D721Med (cell line): Measurements from ENCODE around the gene GHRH.

ENCODE experiments used
- DNase-seq: peaks from one replicate; pipeline ENCODE4 v3.0.0; 2011; ENCODE audit warnings: low spot score; ENCODE audit not compliant: insufficient read length
- FAIRE-seq: peaks from 2 replicates; lab custom pipeline; 2011; peaks lifted over from hg19 to GRCh38; lab: Jason Lieb, UNC
- CTCF ChIP-seq: IDR thresholded peaks from 2 replicates; pipeline ENCODE4 v1.5.1; 2012; ENCODE audit warnings: mild to moderate bottlenecking, control low read depth; ENCODE audit not compliant: insufficient read depth; ENCODE audit errors: missing control alignments

GHRH gene

DNA sequence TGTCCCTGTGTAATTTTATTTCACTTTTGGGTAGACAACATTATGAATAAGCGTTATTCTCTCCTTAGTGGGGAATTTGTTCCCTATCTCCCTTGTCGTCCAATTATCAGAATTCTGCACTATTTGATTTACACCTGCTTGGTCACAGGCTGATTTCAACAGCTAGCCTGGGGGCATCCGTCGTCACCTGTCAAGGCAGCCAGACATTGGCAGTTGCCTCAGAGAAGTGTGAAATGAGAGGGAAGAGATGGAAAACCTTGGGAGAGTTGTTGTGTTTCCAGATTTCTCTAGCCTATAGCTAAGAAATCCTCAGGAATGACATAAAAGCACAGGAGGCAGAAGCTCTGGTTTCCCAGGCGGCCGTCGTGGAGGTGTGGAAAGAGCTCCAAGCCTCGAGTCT is 891 bp upstream of the GHRH start:
- no peak for TF ChIP-seq CTCF
- FAIRE-seq (no peak), DNase-seq (no peak)

- DNase-seq (no peak), FAIRE-seq (no peak)
- no peak for TF ChIP-seq CTCF
Observed at GRCh38 chr20:37260923-37261322, 691 bp downstream of the GHRH start.

- DNase-seq = no peak
- no peak for TF ChIP-seq CTCF
- no peak for FAIRE-seq
Observed at GRCh38 chr20:37259865-37260264, 1.7 kb downstream of the GHRH start.

DNA sequence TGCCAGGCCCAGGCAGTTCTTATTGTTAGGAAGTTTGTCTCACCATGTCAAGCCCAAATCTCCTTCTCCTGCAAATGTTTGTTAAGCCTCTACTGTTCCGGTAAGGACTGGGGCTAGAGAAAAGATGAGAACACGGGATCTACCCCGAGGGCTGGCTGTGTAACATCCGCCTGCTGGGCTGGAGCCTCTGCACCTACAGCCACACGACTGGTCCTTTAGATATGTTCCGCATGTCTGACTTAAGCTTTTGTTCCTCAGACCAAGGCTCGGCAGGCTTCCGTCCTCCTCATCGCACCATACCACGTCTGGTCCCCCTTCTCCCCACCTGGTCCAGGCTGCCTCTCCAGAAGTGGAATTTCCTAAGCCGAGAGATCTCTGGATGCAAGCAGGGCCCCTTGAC is 2.6 kb downstream of the GHRH start:
- no peak for TF ChIP-seq CTCF
- FAIRE-seq = no peak
- no peak for DNase-seq

DNA sequence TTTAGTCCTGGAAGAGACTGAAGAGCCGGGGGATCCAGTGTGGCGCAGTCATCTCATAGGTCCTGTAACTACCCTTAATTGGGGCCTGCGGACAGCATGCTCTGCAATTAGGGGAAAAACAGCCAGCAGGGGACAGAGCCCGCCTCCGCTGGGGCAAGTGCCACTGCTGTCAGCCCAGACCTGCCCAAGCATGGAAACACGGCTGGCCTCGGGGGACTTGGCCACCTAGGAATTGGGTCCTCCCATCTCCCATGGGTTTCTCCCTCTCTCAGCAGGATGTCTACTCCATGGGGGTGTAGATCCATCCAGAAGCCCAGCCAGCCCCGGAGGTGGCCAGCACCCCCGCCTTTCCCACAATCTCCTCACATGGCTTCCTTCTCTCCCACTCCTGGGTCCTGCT is 3.6 kb downstream of the GHRH start:
- no peak for TF ChIP-seq CTCF
- DNase-seq (no peak), FAIRE-seq (no peak)

DNA sequence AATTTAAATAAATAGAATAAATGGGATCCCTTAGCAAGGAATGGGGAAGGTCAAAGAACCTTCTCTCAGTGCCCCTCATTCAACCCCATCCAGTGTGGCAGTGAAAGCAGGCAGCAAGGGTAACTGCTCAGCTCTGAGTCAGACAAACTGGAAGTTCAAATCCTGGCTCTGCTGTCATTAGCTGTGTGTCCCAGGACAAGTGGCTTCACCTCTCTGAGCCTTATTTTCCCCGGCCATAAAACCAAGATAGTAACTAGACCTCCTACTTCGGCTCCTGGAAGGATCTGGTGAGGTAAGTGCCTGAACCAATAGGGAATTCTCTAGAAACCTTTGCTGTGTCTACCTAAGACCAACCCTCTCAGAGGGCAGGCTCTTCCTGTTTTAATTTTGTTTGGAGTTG is 4.1 kb downstream of the GHRH start:
- DNase-seq (no peak), FAIRE-seq (no peak)
- no peak for TF ChIP-seq CTCF

- no peak for DNase-seq
- no peak for TF ChIP-seq CTCF
- no peak for FAIRE-seq
Observed at GRCh38 chr20:37256286-37256685, 5.3 kb downstream of the GHRH start.
